ENCODE data around the gene TGFBR3.

The TGFBR3 gene

DNA sequence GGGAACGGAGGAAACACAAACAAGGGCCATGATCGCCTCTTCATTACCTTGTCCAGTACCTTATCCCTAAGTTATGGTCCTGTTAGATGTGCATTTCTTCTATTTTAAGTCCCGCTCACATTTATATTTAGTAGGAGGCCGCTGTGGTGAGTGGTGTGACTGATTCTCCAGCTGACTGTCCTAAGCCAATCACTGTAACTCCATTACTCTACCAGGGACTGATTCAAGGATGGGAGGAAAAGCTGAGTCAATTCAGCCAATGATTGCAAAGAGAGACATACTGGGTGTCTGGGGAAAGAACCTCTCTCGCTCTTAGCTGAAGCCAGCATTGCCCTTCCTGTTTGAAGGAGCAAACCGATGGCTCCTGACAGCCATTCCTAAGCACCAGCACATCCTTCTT is 59.7 kb downstream of the TGFBR3 start:
- DNase-seq (ENCODE audit: low read depth), result no peak

DNA sequence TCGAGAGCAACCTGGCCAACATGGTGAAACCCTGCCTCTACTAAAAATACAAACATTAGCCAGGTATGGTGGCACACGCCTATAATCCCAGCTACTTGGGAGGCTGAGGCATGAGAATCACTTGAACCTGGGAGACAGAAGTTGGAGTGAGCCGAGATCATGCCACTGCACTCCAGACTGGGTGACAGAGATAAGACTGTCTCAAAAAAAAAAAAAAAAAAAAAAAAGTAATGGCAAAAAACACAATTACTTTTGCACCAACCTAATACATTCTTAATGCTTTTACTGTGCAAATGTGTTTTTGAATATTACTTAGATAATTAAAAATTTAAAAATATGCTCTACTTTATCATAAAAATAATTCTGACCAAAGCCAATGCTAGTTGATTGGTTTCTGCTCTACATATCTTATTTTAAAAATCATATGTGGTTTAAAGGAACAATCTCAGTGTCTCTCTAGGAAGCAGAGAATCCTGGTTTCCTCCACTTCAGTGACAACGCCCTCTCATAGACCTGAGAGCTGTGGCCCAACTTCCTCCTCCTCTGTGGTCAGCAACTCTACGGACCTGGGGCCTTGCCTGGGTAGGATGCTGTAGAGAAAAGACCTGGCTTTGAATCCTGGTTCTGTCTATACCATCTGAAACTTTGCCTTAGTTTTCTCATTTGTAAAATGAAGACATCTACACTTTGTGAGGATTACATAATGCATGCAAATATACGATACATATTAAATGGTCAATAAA is 64.7 kb downstream of the TGFBR3 start:
- no peak for DNase-seq (ENCODE audit: low read depth)

DNA sequence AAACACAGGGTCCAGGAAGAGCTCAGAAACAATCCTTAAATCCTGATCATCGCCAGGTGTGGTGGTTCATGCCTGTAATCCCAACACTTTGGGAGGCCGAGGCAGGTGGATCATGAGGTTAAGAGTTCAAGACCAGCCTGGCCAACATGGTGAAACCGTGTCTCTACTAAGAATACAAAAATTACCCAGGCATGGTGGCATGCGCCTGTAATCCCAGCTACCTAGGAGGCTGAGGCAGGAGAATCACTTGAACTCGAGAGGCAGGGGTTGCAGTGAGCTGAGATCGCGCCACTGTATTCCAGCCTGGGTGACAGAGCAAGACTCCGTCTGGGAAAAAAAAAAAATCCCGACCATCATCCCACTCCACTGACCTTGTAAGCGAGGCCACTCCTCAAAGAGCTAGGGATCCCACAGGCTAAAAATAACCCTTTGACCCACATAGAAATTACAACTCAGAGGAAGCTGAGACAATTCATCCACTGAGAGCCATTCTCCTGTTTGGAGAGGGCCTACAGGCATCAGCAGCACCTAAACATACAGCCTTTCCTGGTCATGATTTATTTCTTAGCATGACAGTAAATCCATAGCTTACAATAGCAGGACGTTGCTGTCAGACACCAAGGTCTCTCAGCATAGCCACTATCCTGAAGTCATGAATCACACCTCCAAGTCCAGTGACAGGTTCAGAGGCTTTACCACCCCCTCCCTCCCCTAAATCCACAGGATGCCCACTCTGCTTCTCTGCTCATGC is 66.7 kb downstream of the TGFBR3 start:
- no peak for DNase-seq (ENCODE audit: low read depth)

DNA sequence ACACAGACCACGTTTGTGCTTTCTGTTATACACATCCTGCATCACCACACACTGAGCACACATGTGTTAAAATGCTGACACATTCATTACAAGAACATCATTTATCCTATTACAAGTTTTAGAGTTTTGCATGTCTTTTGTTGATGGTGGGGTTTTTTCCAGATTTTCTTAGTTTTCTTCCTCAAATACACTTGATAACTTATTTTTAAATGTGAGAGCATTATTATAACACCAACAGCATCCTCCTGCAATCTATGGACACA is 67.3 kb downstream of the TGFBR3 start:
- DNase-seq (ENCODE audit: low read depth), result no peak

DNA sequence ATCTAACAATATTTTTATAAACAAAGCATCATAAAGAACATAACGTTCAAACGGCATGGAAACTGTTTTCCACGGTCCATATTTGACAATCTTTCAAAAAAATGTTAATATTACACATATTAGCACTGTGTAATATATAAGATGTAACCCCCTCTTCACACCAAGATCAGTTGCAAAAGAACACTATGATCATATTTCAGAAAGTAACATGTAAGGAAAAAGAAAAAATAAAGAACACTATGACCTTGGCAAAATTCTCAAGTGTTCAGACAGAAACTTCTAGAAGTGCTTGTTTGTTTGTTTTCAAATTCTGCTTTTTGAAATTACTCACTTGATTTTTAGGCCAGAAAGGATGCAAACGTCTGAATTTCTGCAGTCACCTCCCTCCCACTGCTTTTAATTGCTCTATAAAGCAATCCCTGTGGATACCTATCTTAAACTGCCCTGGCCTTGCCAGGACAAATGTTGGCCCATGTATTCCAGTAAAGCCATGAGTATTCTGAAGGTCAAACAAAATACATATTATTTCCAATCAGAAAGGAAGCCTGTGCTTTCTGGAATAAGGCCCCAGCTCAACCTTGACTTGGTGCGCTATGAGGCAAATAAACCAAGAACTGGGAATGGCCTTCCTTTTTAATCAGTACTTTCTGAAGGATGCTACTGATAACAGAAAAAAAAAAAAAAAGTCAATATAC is 68.6 kb downstream of the TGFBR3 start:
- DNase-seq (ENCODE audit: low read depth), result no peak

DNA sequence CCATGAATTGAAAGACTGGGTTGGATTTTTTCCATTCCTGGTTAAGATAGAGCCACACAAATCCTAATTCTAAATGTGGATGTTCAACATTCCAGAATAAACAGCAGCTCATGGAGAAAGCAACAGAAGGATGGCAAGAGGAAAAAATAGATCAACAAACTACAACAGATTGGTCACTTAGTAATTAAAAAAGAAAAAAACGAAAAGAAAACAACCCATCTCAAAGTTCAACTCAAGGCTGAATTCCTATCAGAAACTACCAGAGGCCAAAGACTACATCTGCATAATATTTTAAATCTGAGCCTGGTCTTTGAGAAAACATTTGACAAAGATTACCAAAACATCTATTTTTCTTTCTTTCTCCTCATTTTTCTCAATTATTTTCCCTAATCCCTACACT is 69.9 kb downstream of the TGFBR3 start:
- DNase-seq (ENCODE audit: low read depth), result no peak

DNA sequence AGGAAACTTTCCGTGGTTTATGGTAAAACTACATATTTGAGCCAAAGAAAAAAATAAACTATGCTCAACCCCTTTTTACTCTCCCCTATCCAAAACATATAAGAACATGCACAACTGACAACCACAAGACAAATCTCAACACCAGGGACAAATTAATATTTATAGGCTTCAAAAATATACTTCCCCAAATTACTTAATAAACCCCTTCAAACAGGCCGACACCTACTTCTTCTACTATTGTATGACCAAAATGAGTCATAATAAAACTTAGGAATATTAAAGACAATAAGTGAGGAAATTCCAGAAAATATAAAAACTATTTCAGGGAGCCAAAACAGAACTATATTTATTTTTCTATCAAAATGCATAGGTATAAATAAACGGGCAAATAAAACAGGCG is 71.5 kb downstream of the TGFBR3 start:
- DNase-seq (ENCODE audit: low read depth), result no peak

DNA sequence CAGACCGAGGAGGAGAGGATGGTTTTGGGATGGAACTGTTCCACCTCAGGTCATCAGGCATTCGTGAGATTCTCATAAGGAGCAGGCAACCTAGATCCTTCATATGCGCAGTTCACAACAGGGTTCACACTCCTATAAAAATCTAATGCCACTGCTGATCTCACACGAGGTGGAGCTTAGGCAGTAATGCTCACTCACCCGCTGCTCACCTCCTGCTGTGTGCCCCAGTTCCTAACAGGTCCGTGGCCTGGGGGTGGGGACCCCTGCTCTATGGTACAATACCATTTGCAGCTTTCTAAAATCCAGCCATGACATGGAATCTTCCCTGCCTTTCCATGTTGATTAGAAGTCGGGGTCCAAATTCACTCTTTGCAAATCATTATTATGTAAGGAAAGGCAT is 72.1 kb downstream of the TGFBR3 start:
- no peak for DNase-seq (ENCODE audit: low read depth)

DNA sequence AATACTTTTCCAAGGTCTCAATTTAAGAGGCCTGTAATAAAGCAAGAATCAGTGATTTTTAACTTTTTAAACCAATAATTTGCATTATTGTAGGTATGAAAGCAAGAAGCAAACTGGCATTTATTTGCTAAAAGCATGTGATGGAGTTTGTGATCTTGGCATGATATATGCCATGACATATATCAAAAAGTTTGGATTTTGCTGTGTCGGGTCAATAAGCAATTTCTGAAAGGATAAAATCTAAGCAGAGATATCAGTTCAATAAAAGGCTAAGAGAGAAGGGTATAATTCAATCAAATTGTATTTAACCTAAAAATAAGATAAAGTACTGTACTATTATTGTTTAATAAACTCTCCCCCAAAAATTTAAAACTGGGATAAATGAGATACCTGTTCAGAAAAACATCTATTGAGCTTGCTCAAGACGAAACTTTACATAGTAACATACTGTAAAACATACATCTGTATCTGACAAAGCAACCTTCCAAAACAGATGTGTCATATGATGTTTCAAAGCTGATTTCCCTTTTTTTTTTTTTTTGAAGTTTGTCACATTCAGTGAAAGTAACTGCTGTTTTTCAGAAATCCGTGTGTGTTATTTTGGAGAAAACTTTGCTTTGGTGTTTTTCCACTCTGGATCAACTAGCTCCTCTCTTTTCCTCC is 74.5 kb downstream of the TGFBR3 start:
- DNase-seq (ENCODE audit: low read depth), result no peak

DNA sequence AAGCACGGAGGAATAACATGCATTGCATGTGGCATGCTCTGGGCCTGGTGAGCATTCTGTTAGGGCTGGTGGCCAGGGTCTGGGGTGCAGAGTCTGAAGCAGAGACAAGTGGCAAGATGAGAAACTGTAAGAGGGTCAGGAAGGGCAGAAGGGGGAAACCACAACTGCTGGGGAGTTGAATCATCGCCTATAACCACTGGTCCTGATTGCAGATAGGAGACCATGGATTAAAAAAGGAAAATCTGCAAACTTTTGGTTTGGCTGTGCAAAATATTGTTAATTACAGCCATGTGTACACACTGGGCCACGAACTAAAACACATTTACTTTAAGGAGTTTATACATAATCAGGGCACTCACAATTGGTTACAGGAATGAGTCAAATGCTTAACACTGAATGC is 76.6 kb downstream of the TGFBR3 start:
- peak; percentile 52 for DNase-seq (ENCODE audit: low read depth)

DNA sequence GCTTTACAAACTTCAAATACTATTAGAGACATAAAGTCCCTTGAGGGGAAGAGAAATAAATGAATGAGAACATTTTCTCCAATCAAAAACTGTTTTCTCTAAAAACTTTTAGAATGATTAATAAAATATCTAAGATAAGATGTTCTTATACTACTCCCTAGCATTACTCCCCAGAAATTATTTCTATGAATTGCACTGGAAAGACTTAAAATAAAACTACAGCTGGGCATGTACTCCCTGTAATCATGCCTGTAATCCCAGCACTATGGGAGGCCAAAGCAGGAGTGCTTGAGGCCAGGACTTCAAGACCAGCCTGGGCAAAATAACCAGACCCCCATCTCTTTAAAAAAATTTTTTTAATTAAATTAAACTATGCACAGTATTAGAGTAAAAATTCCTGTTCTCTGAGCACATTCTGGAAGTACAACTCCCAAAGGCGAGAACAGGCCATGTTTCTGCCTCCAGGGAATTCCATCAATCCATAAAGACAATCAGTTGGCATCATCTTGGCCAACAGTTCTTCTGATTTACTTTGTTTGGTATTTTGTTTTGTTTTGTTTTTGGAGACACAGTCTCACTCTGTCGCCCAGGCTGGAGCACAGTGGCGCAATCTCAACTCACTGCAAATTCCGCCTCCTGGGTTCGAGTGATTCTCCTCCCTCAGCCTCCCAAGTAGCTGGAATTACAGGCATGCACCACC is 77.9 kb downstream of the TGFBR3 start:
- peak; percentile 58 for DNase-seq (ENCODE audit: low read depth)

DNA sequence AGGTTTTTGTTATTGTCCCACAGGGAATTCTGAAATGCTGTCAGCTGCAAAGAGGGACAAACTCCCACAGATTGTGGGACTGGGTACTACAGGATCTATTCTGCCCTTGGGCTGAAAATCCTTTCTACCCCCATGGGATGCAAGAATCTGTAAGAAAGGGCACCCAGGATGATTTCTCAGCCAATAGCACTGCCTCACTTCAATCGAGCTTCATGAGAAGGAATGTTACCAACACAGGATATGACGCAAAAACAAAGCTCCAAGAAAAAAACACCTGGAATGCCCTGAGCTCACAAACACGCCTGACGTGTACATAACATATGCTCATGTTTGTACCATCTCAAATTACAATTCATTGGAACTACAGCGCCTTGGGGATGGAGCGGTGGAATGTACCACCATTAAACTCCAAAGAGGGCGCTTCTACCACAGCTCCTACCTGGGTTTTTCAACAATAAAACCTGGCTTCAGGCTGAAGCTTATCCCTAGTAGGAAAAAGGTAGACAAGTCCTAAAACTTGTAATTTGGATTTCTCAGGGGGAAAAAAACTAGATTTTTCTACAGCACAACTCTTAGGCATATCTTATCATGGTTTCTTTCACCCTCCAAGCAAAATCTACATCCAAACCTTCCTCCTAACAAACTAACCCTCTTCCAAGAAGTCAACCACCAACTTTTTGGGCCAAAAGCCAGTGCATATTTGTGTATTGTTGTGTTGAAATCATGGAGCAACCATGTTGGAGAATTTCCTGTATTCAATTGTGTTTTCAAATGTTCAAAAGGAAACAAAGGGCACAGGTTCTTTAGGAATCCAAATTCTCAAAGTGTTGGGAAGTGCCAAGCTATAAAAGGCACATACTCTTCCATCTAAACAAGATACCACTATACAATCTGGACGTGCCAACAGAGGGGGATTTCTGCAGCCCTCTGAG is 78.9 kb downstream of the TGFBR3 start:
- peak; percentile 89 for DNase-seq (ENCODE audit: low read depth)

DNA sequence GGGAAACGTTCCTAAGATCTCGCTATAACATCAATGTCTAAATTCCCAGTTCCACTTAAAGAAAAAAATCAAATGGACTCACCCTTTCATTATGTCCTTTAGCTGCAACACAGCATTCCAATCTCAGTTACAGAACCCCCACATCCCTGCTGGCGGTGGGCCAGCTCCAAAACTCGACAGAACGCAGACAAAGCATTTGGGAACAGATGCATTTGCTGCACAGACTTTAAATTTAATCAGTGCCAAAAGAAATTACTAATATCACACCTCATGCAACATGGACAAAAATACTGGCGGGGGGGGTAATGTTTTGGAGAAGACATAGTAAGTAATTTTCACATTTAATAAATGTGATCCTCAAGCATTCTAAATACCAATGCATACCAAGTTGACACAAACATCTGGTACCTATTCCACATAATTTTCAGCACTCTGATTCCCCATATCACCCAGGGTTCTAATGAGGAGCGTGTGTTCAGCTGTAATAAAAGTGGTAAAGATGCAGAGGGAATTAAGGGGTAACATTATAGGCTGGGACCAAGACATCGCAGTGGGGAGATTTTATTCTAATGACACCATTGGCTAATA is 79.7 kb downstream of the TGFBR3 start:
- no peak for DNase-seq (ENCODE audit: low read depth)

DNA sequence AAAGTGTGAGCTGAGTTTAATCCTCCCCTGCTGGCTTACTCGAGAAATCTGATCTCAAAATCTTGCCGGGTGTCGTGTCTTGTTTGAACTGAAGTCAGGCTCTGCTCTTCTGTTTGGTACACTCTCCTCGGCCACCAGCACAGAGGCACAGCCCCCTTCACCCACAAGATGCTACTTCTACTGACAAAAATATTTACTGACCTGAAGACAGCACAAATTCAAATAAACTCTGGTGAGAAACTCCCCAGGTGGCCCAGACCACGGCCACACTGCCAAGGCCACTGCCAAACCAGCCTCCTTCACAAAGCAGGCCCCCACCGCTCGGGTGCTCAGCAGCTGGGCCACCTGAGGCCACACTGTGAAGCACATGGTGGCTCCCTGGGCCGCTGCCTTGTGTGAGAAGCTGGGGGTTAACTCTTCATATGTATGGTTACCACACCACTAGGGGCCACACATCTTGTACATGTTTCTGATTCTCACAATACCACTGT is 80.6 kb downstream of the TGFBR3 start:
- DNase-seq (ENCODE audit: low read depth), result no peak

DNA sequence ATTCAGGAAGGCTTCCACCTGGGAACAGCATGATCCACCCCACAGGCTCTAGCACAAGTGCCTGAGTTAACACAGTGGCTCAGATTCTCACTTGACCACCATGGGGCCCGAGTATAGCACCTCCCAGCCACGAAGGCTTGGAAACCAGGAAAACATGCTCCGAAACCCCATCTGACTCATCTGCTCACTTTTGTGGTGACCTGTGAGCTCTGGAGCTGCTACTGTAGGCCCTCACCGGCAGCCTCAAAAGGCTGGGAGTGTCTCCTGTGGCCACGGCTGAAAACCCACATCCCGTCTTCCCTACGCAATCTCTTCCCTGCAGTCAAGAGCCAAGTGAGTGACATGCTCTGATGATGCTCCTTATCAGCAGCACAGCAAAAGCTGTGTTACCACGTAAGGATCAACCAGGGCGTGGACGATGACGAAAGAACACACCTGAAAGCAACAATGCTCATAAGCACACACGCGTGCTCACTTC is 81.4 kb downstream of the TGFBR3 start:
- DNase-seq (ENCODE audit: low read depth), result peak; percentile 96

DNA sequence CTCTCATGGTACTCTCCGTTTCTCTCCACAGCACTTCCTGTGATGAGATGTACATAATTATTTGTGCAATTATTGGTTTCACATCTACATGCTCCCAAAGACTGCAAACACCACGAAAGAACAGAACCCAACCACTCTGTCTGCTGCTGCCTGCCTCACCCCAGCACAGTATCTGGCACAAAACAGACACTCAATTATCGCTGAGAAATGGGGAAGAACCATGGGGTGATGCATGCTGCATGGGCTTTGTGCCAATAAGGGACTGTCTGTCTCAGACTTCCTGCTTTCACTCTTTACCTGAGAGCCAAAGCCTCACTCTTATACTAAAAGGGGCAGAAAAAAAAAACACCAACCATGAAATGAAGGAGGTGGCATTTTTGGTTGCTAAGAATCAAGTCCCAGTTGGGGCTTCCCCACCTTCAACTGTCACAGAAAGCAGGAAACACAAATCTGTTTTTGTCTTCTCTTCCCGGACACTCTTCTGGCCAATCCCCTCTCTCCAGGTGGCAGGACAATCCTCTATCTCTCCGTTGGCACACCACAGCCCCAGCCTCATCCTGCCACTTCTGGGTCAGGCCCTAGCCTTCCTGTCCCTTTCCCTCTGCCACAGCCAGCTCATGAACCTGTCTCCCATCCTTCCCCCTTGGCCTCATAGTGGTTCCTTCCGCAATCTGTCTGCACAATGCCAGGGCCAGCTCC is 82.0 kb downstream of the TGFBR3 start:
- DNase-seq (ENCODE audit: low read depth), result no peak

DNA sequence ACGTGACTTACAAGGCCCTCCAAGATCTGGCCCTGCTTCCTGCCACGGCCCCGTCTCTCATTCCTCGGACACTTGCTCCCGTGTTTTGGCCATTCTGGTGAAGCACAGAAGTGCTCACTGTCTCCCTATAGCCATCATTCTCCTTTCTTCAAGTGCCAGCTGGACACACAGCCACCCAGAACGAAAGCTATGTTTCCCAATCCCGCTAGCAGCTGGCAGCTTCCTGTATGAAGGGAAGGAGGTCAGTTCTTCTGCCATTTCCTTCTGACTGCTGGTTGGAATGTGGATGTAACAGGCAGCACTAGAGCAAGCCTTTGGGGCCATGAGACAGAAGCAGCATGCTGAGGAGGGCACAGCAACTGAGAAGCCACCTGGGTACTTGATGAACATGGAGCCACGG is 82.8 kb downstream of the TGFBR3 start:
- DNase-seq (ENCODE audit: low read depth), result no peak

DNA sequence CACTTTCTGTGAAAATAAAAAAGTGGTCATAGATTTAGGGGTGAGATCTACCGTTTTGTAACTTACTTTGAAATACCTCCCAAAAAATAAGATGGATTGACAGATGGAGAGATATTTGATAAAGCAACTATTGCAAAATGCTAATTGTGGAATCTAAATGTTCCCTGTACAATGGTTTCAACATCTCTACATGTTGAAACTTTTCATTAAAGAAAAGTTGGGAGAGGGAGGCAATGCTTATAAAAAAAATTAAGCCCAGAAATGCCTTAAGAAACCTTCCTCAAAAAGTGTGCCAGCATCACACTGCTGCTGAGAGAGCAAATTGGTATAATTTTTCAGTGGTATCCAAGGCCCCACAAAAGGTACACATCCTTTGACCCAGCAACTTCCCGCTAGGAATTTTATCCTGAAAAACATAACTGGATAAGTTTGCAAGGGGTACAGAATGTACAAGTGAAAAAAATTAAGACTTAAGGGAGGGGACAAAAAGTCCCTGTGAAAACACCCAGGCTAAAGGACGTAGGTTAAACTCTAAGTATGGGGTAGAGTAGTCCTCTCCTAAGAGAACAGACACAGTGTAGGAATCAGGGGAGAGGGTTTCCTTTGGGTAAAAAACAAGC is 84.3 kb downstream of the TGFBR3 start:
- DNase-seq (ENCODE audit: low read depth), result peak; percentile 55

DNA sequence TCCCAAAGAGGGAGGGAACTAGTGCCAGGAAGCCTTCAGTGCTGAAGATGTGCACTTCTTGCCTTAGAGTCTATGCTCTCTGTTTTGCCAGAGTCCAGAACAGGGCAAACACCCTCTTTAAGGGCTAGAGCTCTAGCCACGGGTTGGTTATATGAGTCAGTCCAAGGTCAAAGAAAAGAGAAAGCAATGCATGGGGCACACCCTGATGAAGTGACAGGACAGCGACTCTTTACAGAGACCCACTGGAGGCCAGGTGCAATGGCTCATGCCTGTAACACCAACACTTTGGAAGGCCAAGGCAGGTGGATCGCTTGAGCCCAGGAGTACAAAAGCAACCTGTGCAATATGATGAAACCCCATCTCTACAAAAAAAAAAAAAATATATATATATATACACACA is 86.1 kb downstream of the TGFBR3 start:
- DNase-seq (ENCODE audit: low read depth), result no peak
